ENCODE data around the gene REPS1. TPM values are rescaled to one million over a fixed set of nuclear protein-coding genes. Genes with fewer than 3 reads are reported as not detected.

Gene REPS1
- total and polyA plus RNA-seq, 8 donors = 14.1 to 26.2 (median 19.0) TPM

GRCh38 chr6:138965971-138966370 lies 22.1 kb downstream of the REPS1 start:
- no peaks in the 10 kb centered on the region for H3K27me3 ChIP-seq
- H3K4me1 ChIP-seq = peaks cover 21 to 26% (median 22%) of the 10 kb centered on the region in 3 donors
- no peak overlapping the region for H3K27ac ChIP-seq
- FAIRE-seq (no peak), ATAC-seq (peak in 1 of 4 donors; percentile 29), DNase-seq (no peak)
- intact Hi-C loops (cut with DNase I) = no loop called here
- no peaks in the 10 kb centered on the region for H3K36me3 ChIP-seq
- no peaks in the 10 kb centered on the region for H3K9me3 ChIP-seq
- TF ChIP-seq CTCF (IDR thresholded peaks at IDR 0.05) = no peak
- 93 to 95% methylated on average over 2 of the region's 2 CpGs for WGBS, 2 donors
- H3K4me3 ChIP-seq = no peak overlapping the region

GRCh38 chr6:138965291-138965874 lies 22.7 kb downstream of the REPS1 start:
- Histone ChIP-seq H3K36me3 (no peaks in the 10 kb centered on the region), H3K27ac (no peak overlapping the region), H3K4me3 (no peak overlapping the region), H3K4me1 (peaks cover 18 to 21% (median 21%) of the 10 kb centered on the region in 3 donors), H3K9me3 (no peaks in the 10 kb centered on the region), H3K27me3 (no peaks in the 10 kb centered on the region)
- TF ChIP-seq CTCF (IDR thresholded peaks at IDR 0.05) = no peak
- peak; percentile 61 for FAIRE-seq
- no peak for DNase-seq
- intact Hi-C loops (cut with DNase I) = no loop called here
- 77 to 87% methylated on average over 4 of the region's 4 CpGs for WGBS, 2 donors
- ATAC-seq = no peak

DNA sequence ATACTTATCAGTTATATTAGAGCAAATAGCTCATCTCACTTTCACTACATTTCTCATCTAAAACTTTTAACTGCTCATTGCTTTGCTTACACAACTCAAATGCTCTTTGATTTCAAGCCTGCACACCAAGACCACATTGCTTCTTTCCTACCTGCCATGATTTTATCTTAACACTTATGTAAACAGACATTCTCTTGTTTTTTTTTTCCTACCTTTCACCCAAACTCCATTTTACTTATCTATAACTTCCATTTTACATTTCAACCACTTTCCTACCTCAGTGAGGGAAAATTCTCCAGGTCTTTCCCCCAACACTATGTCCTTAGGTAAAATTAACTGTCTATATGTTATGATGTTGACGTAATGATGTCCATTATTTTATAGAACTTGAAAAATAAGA lies 24.0 kb downstream of the REPS1 start:
- no peak overlapping the region for H3K27ac ChIP-seq
- ATAC-seq = no peak
- intact Hi-C loops (cut with DNase I) = no loop called here
- no peak for FAIRE-seq
- 95 to 100% methylated on average over 1 of the region's 1 CpG for WGBS, 2 donors
- TF ChIP-seq CTCF (IDR thresholded peaks at IDR 0.05) = no peak
- DNase-seq = no peak
- no peaks in the 10 kb centered on the region for H3K36me3 ChIP-seq
- no peaks in the 10 kb centered on the region for H3K9me3 ChIP-seq
- H3K4me1 ChIP-seq = peaks cover 18 to 21% (median 20%) of the 10 kb centered on the region in 3 donors
- H3K27me3 ChIP-seq = no peaks in the 10 kb centered on the region
- no peak overlapping the region for H3K4me3 ChIP-seq

DNA sequence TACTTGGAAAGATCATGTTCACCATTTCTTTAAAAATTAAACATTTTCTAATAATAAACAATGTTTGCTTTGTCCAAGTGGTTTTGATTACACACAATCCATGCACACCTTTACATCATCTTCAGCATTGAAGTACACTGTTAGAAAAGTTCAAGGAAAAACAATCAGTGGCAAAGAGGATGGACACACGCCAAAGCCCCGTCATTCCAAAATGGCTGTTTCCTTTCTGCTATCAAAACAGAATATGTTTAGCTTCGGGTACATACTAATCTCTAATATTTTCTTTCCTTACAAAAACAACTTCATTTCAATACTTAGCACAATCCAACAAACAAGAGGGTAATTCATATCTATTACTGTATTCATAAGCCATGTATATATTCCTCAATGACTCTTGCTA lies 24.5 kb downstream of the REPS1 start:
- peaks cover 18 to 21% (median 20%) of the 10 kb centered on the region in 3 donors for H3K4me1 ChIP-seq
- H3K9me3 ChIP-seq = no peaks in the 10 kb centered on the region
- DNase-seq (peak in 1 of 6 donors; percentile 21), FAIRE-seq (no peak), ATAC-seq (peak in 1 of 4 donors; percentile 43)
- intact Hi-C loops (cut with DNase I) = no loop called here
- 34 to 42% methylated on average over 3 of the region's 3 CpGs for WGBS, 2 donors
- H3K36me3 ChIP-seq = no peaks in the 10 kb centered on the region
- H3K27me3 ChIP-seq = no peaks in the 10 kb centered on the region
- H3K27ac ChIP-seq = no peak overlapping the region
- H3K4me3 ChIP-seq = no peak overlapping the region
- TF ChIP-seq CTCF (IDR thresholded peaks at IDR 0.05) = no peak

- no peak for TF ChIP-seq CTCF (IDR thresholded peaks at IDR 0.05)
- no peaks in the 10 kb centered on the region for H3K9me3 ChIP-seq
- no peaks in the 10 kb centered on the region for H3K27me3 ChIP-seq
- DNase-seq (no peak), FAIRE-seq (no peak), ATAC-seq (no peak)
- intact Hi-C loops (cut with DNase I) = no loop called here
- H3K36me3 ChIP-seq = no peaks in the 10 kb centered on the region
- no peak overlapping the region for H3K27ac ChIP-seq
- H3K4me1 ChIP-seq = peaks cover 18 to 21% (median 20%) of the 10 kb centered on the region in 3 donors
- no peak overlapping the region for H3K4me3 ChIP-seq
- WGBS, 2 donors = 93 to 97% methylated on average over 3 of the region's 3 CpGs
Observed at GRCh38 chr6:138963119-138963518, 24.9 kb downstream of the REPS1 start.
